SK-N-SH (cell line): ENCODE results near the gene ZFPL1. TPM values are rescaled to one million over a fixed set of nuclear protein-coding genes. Genes with fewer than 3 reads are reported as not detected.

Experiments
- CTCF ChIA-PET: fragments of 300-600, 350-600 bp; formaldehyde crosslinking; extraction: SDS; loops from one replicate; lab custom pipeline; 2021; lab: Yijun Ruan, JAX
- POLR2A ChIA-PET: fragments of 350-600 bp; sonication (Branson Sonifier 250); formaldehyde crosslinking; extraction: SDS; loops from one replicate; lab custom pipeline; 2020; ENCODE audit warnings: antibody characterized with exemption, inconsistent platforms; lab: Yijun Ruan, JAX
- DNase-seq: peaks from one replicate; pipeline ENCODE4 v3.0.0; 2012
- H2AFZ ChIP-seq: fragments of 200-600 bp; sonication (generic); 2 replicates; pipeline ENCODE4 v1.8.1; 2016; ENCODE audit warnings: antibody characterized with exemption, mild to moderate bottlenecking, low read depth
- H3F3A ChIP-seq: fragments of 200-600 bp; sonication (generic); replicated peaks from 2 replicates; pipeline ENCODE3; 2016; ENCODE audit warnings: antibody characterized with exemption, mild to moderate bottlenecking; ENCODE audit not compliant: insufficient read depth
- H3K27ac ChIP-seq, 2 experiments: fragments of 200-500 bp in 1 of 2; fragments of 200-600 bp in 1 of 2; sonication (Bioruptor generic) in 1 of 2; sonication (generic), shearing (Covaris generic) in 1 of 2; 2 replicates each; pipeline versions ENCODE4 v1.5.1 to v1.6.1; 2014 to 2016; ENCODE audit warnings: low read depth in 2 of 2, inconsistent platforms in 1 of 2, low read length in 1 of 2, mild to moderate bottlenecking in 1 of 2, mixed read lengths in 1 of 2
- H3K27me3 ChIP-seq: fragments of 200-600 bp; sonication (generic), shearing (Covaris generic); 2 replicates; pipeline ENCODE4 v1.6.1; 2016; ENCODE audit warnings: mixed run types; ENCODE audit not compliant: insufficient read depth
- H3K36me3 ChIP-seq, 2 experiments: fragments of 200-500 bp in 1 of 2; fragments of 200-600 bp in 1 of 2; sonication (Bioruptor generic) in 1 of 2; sonication (generic) in 1 of 2; replicated peaks in 1 of 2; 2 replicates each; pipeline versions ENCODE3 to v1.5.1; 2014 to 2016; ENCODE audit warnings: low read length in 1 of 2, mild to moderate bottlenecking in 1 of 2; ENCODE audit not compliant: insufficient read depth in 2 of 2, control insufficient read depth in 1 of 2
- H3K4me1 ChIP-seq, 2 experiments: fragments of 200-500 bp in 1 of 2; fragments of 200-600 bp in 1 of 2; sonication (Bioruptor generic) in 1 of 2; sonication (generic), shearing (Covaris generic) in 1 of 2; 2 replicates each; pipeline versions ENCODE4 v1.5.1 to v1.6.1; 2014 to 2016; ENCODE audit warnings: low read depth in 1 of 2, low read length in 1 of 2, mixed run types in 1 of 2; ENCODE audit not compliant: insufficient read depth in 2 of 2, control insufficient read depth in 1 of 2
- H3K4me2 ChIP-seq: fragments of 200-600 bp; sonication (generic), shearing (Covaris generic); 2 replicates; pipeline ENCODE4 v1.6.1; 2017; ENCODE audit warnings: mixed run types
- H3K4me3 ChIP-seq, 2 experiments: fragments of 200-500 bp in 1 of 2; fragments of 200-600 bp in 1 of 2; sonication (Bioruptor generic) in 1 of 2; sonication (generic), shearing (Covaris generic) in 1 of 2; 2 replicates each; pipeline versions ENCODE4 v1.5.1 to v1.8.1; 2014 to 2016; ENCODE audit warnings: low read depth in 2 of 2, inconsistent platforms in 1 of 2, low read length in 1 of 2, mild to moderate bottlenecking in 1 of 2, mixed read lengths in 1 of 2, moderate library complexity in 1 of 2
- H3K79me2 ChIP-seq: fragments of 200-600 bp; sonication (generic); 2 replicates; pipeline ENCODE4 v1.8.1; 2017; ENCODE audit warnings: mild to moderate bottlenecking; ENCODE audit not compliant: insufficient read depth
- H3K9ac ChIP-seq: fragments of 200-600 bp; sonication (generic); 2 replicates; pipeline ENCODE4 v1.6.1; 2017; ENCODE audit warnings: mixed run types
- H3K9me2 ChIP-seq: fragments of 200-600 bp; sonication (generic); 2 replicates; pipeline ENCODE4 v1.6.1; 2017; ENCODE audit warnings: mixed run types
- H3K9me3 ChIP-seq: fragments of 200-600 bp; sonication (generic); 2 replicates; pipeline ENCODE4 v1.6.1; 2017; ENCODE audit warnings: mixed run types, mild to moderate bottlenecking, moderate library complexity
- H4K20me1 ChIP-seq: fragments of 200-600 bp; sonication (generic); 2 replicates; pipeline ENCODE4 v1.6.1; 2017; ENCODE audit warnings: mild to moderate bottlenecking, mixed run types; ENCODE audit not compliant: insufficient read depth
- CTCF ChIP-seq: fragments of 200-600 bp; sonication (generic); IDR thresholded peaks from 2 replicates; pipeline ENCODE4 v1.6.1; 2017; ENCODE audit warnings: antibody characterized with exemption, mild to moderate bottlenecking, moderate library complexity
- ELF1 ChIP-seq: IDR thresholded peaks from 2 replicates; pipeline ENCODE4 v1.4.0; 2012
- EZH2phosphoT487 ChIP-seq: fragments of 200-600 bp; sonication (generic); IDR thresholded peaks from 2 replicates; pipeline ENCODE4 v1.6.1; 2017; ENCODE audit warnings: low read depth, mixed run types, mild to moderate bottlenecking, antibody characterized with exemption, moderate library complexity, borderline replicate concordance
- FOSL2 ChIP-seq: IDR thresholded peaks from 2 replicates; pipeline ENCODE4 v1.4.0; 2012; ENCODE audit warnings: low read depth, mild to moderate bottlenecking, moderate library complexity, borderline replicate concordance
- GABPA ChIP-seq: IDR thresholded peaks from 2 replicates; pipeline ENCODE4 v1.4.0; 2012; ENCODE audit warnings: low read depth, mild to moderate bottlenecking
- IRF3 ChIP-seq: fragments of 150-350 bp; IDR thresholded peaks from 2 replicates; pipeline ENCODE4 v1.6.1; 2016; ENCODE audit warnings: mild to moderate bottlenecking, low read depth, low read length
- JUND ChIP-seq: IDR thresholded peaks from 2 replicates; pipeline ENCODE4 v1.4.0; 2012
- MAX ChIP-seq: IDR thresholded peaks from 2 replicates; pipeline ENCODE4 v1.4.0; 2012; ENCODE audit warnings: low read depth
- MEF2A ChIP-seq: IDR thresholded peaks from 2 replicates; pipeline ENCODE4 v1.4.0; 2012; ENCODE audit warnings: low read depth, borderline replicate concordance
- POLR2AphosphoS5 ChIP-seq: IDR thresholded peaks from 2 replicates; pipeline ENCODE4 v1.6.1; 2012; ENCODE audit warnings: low read depth, low read length
- RCOR1 ChIP-seq: fragments of 150-350 bp; IDR thresholded peaks from 2 replicates; pipeline ENCODE4 v1.6.1; 2017; ENCODE audit warnings: antibody characterized with exemption, low read length
- REST ChIP-seq: IDR thresholded peaks from 2 replicates; pipeline ENCODE4 v1.6.1; 2012; ENCODE audit warnings: mild to moderate bottlenecking, low read depth, low read length, moderate library complexity
- SMC3 ChIP-seq: IDR thresholded peaks from 2 replicates; pipeline ENCODE4 v1.6.1; 2012; ENCODE audit warnings: low read depth, low read length, improper control_type of control experiment
- TCF12 ChIP-seq: IDR thresholded peaks from 2 replicates; pipeline ENCODE4 v1.4.0; 2012
- TEAD4 ChIP-seq: IDR thresholded peaks from 2 replicates; pipeline ENCODE4 v1.4.0; 2012; ENCODE audit warnings: mild to moderate bottlenecking, borderline replicate concordance; ENCODE audit not compliant: insufficient read depth
- YY1 ChIP-seq: IDR thresholded peaks from 2 replicates; pipeline ENCODE4 v1.4.0; 2012; ENCODE audit warnings: low read depth, mild to moderate bottlenecking
- ZBTB33 ChIP-seq: IDR thresholded peaks from 2 replicates; pipeline ENCODE4 v1.4.0; 2012; ENCODE audit warnings: low read depth, borderline replicate concordance
- WGBS: methylation state at CpG from one replicate; pipeline ENCODE4 v1.1.6; 2017; ENCODE audit warnings: low lambda C conversion rate; 5-methylcytosine and 5-hydroxymethylcytosine counted together
- polyA plus RNA-seq, 3 experiments: library from polyadenylated mRNA; depleted of rRNA; stranded (reverse); fragments of >200 nt; gene quantifications; 2 replicates each; pipeline ENCODE4 v1.2.3, GENCODE V29; 2012

The ZFPL1 gene
- polyA plus RNA-seq, 1 of the 3 experiments (the other 2 are of a cell fraction), result 75.9 TPM

GRCh38 chr11:65059959-65060824, 23.8 kb upstream of the ZFPL1 start:
- Histone ChIP-seq H3K79me2 (no peaks in the 10 kb centered on the region), H3K9me3 (no peaks in the 10 kb centered on the region), H4K20me1 (no peaks in the 10 kb centered on the region), H3K9me2 (no peaks in the 10 kb centered on the region), H3K4me3 (no peak overlapping the region), H3K9ac (no peak overlapping the region), H3F3A (peaks cover 3% of the 10 kb centered on the region), H3K36me3 (no peaks in the 10 kb centered on the region), H3K27me3 (no peaks in the 10 kb centered on the region), H3K27ac (no peak overlapping the region), H3K4me1 (no peaks in the 10 kb centered on the region; a peak in 1 of 4 replicates), H3K4me2 (no peak overlapping the region), H2AFZ (no peak overlapping the region)
- no peak for DNase-seq
- CTCF ChIA-PET, result interaction anchor here (1.2 kb wide), 1 partner anchor 47 kb away, joined by 5 read pairs; the partner anchor contains the start of gene ARL2
- whole genome bisulfite sequencing, result 17% methylated on average over 7 of the region's 10 CpGs
- POLR2A ChIA-PET, result no interaction called here
- TF ChIP-seq IRF3 (no peak), TCF12 (no peak), REST (no peak), FOSL2 (no peak), EZH2phosphoT487 (no peak), POLR2AphosphoS5 (no peak), MEF2A (no peak), ZBTB33 (no peak), GABPA (no peak), JUND (no peak), ELF1 (no peak), RCOR1 (no peak), TEAD4 (no peak), YY1 (no peak), SMC3 (no peak), MAX (no peak), CTCF (no peak)
